Right ventricle myocardium superior (tissue), 1 donor: Measurements from ENCODE around the gene XPNPEP2. TPM values are rescaled to one million over a fixed set of nuclear protein-coding genes. Genes with fewer than 3 reads are reported as not detected.

ENCODE experiments used
- ATAC-seq: fragments of 200-7000 bp; cut with Tn5 transposase; one replicate; pipeline ENCODE4 v1.9.1; 2020; ENCODE audit warnings: mild to moderate bottlenecking; ENCODE audit not compliant: poor library complexity
- DNase-seq: peaks from one replicate; pipeline ENCODE4 v3.0.0-alpha.2; 2020
- intact Hi-C: fragments of 100-400 bp; cut with DNase I; formaldehyde crosslinking; loops from one replicate; pipeline ENCODE4 v1.11.2; 2022
- total RNA-seq: library from RNA; stranded (reverse); fragmentation: NEBNext Ultra II Directional; extraction: Animal tissue kit (Norgen Biotek cat#: 25700); gene quantifications from one replicate; pipeline ENCODE4 v1.2.1, GENCODE V29; 2021
- donor health status: DM: no; HTN: yes; CAD: no; lungs with severe emphysema.

XPNPEP2 gene
- total RNA-seq, 1 donor from 2014 or later = 0.73 TPM

DNA sequence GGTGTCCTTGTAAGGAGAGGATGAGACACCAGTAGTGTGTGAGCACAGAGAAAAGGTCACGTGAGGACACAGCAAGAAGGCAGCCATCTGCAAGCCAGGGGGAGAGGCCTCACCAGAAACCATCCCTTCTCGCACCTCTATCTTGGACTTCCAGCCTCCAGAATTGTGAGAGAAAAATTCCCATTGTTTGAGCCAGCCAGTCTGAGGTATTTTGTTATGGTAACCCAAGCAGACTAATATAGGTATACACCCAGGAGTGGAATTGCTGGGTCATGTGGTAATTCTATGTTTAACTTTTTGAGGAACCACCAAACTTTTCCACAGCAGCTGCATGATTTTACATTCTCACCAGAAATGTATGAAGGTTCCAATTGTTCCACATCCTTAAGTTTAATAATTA lies 79.3 kb downstream of the XPNPEP2 start:
- no peak for DNase-seq
- intact Hi-C loops = no loop called here
- ATAC-seq = no peak

Other genes with a start within 250 kb of the XPNPEP2 start
- 27.5 TPM for gene SMARCA1, start 215.5 kb upstream of the XPNPEP2 start, total RNA-seq
- gene OCRL, start 198.7 kb upstream of the XPNPEP2 start, total RNA-seq = 9.4 TPM
- gene APLN, start 84.0 kb upstream of the XPNPEP2 start, total RNA-seq = 15.4 TPM
- gene SASH3, start 41.0 kb downstream of the XPNPEP2 start, total RNA-seq = 2.2 TPM
- gene ZDHHC9, start 104.9 kb downstream of the XPNPEP2 start, total RNA-seq = 17.3 TPM
- 6.9 TPM for gene UTP14A, start 167.2 kb downstream of the XPNPEP2 start, total RNA-seq
- 10.1 TPM for gene BCORL1, start 243.7 kb downstream of the XPNPEP2 start, total RNA-seq